ENCODE measurements around the gene PHEX.
A peak's percentile ranks its signal among the peaks of the same experiment; 100 is the strongest.
"Not testable (repeated sequence)": the region's sequence is repeated elsewhere in the genome, so short reads cannot be mapped to it uniquely, and the experiment has no call there.

The PHEX gene

DNA sequence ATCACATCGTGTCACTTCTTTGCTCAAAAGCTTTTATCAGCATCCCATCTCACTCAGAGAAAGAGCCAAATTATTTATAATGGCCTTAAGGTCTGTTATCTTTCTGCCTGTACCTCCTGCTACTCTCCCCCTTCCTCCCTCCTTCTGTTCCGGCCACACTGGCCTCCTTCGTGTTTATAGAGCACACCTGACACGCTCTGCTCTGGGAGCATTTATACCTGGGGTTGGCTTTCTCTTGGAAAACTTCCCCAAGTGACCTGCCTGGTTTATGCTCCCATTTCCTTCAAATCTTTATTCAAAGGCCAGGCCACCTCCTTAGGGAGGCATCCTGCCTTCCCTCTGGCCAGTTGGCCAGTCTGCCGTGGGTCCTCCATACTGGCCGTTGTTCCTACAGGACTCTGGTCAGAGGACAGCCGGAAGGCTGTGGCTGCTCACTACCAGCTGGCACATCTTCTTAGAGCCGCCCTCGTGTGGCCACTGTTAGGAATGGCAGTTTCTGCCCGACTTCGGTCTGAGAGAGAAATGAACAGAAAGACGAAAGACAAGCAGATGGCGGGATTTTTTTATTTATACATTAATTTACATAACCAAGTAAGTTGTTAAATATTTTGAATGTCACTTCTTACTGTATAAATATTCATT is 160.4 kb downstream of the PHEX start:
- DNase-seq (ENCODE audit: low read depth, low spot score): peak; percentile 16
- H3K4me3 ChIP-seq (ENCODE audit: low read length): no peak overlapping the region

DNA sequence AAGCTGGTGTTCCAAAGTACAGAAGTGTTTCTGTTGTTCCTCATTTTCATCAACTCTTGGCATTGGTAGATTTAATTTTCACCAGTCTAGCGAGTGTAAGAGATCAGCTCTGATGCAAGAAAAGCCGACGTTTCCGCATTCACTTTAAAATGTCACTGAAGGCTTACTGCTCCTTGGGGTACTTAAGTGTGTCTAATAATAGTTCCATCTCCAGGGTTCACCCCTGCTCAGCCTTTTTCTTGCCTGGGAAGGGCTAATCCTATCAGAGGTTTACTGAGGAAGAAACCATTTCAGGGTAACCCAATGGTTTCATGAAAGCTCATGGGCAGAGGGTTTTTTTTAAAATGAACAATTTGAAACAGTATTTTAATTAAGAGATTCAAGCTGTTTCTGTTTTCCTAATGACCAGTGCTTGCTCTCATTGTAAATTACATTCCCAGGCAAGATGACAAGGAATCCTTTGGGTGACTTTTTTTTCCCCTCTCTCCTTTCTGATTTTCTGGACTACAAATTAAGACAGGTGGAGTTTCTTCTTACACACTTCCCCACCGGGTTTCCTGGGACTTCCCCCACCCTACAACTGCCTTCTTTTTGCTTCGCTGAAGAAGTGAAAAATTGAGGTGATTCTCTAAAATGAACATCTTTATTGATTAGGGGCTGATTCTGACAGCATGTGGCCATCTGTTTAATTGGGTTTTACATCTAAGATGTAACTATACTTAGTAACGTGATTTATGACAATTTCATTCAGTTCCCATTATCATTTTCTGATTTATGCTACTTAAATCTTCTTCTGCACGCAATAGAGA is 161.9 kb downstream of the PHEX start:
- DNase-seq (ENCODE audit: low read depth, low spot score): no peak
- no peak overlapping the region for H3K4me3 ChIP-seq (ENCODE audit: low read length)

DNA sequence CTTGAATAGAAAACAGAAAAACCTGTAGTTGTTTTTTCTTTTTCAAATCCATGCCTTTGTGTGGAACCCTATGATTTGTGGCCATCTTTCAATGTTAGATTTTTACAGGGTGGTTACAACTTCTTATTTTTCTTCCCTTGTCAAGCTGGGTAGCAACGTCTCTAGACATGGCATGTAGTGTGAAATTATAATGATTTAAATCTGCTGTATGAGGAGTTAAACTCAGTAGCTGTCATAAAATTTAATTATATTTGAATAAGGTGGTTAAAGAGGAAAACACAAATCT is 162.5 kb downstream of the PHEX start:
- DNase-seq (ENCODE audit: low read depth, low spot score): no peak
- no peak overlapping the region for H3K4me3 ChIP-seq (ENCODE audit: low read length)

GRCh38 chrX:22196149-22196548 is 164.0 kb downstream of the PHEX start:
- DNase-seq (ENCODE audit: low read depth, low spot score): no peak
- H3K4me3 ChIP-seq (ENCODE audit: low read length): no peak overlapping the region

DNA sequence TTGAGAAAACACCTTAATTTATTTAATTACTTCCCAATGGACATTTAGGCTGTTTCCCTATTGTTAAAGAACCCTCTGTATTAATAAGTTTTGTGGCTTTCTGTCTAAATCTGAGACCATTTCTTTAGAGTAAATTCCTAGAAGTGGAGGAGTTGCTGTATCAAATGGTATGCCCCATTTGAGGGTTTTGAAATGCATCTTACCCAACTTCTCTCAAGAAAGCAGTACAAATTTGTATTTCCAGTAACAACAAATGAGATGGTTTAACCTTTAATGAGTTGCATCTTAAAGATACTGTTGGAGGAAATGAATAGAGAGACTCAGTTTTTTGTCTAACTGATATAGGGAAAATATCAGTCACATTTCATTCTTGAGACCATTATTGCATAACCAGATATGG is 170.1 kb downstream of the PHEX start:
- no peak overlapping the region for H3K4me3 ChIP-seq (ENCODE audit: low read length)
- no peak for DNase-seq (ENCODE audit: low read depth, low spot score)

GRCh38 chrX:22203186-22203585 is 171.1 kb downstream of the PHEX start:
- DNase-seq (ENCODE audit: low read depth, low spot score): no peak
- no peak overlapping the region for H3K4me3 ChIP-seq (ENCODE audit: low read length)

DNA sequence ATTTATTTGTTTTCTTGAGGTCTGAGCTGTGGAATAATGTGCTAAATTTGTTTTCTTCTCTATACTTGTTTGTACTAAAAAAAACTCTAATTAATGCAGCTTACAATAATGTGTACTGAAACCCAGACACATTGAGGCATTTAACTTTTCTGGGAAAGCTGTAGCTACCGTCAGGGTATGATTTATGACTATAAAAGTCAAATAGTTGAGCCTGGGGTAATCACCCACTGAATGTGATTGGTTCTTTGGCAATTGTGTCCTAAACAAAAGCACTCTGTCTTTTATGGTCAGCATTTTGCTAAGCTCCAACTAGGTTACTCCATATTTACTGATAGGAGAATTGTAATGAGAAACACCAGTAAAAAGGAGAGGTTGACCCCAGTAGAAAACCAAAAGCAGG is 174.7 kb downstream of the PHEX start:
- DNase-seq (ENCODE audit: low read depth, low spot score): no peak
- no peak overlapping the region for H3K4me3 ChIP-seq (ENCODE audit: low read length)

DNA sequence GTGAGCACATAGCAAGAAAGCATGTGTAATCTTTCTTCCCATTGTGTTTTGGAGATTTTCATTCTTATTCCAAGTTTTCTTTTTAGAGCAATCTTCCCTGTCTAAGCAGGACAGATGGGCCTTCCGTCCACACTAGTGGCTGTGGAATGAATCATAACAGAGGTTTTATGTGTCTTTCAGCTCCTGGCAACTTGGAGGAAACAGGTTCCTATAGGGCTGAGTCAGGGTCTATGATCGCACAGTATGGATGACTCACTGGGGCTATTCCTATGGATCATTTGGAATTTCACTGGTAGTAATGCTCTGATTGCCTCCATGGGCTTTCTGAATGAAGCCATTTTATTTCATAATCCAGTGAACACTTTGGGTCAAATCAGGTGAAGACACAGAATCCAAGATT is 188.8 kb downstream of the PHEX start:
- H3K4me3 ChIP-seq (ENCODE audit: low read length): no peak overlapping the region
- no peak for DNase-seq (ENCODE audit: low read depth, low spot score)

- DNase-seq (ENCODE audit: low read depth, low spot score): no peak
- H3K4me3 ChIP-seq (ENCODE audit: low read length): no peak overlapping the region
These were observed 202.3 kb downstream of the PHEX start for GRCh38 chrX:22234380-22234779.

DNA sequence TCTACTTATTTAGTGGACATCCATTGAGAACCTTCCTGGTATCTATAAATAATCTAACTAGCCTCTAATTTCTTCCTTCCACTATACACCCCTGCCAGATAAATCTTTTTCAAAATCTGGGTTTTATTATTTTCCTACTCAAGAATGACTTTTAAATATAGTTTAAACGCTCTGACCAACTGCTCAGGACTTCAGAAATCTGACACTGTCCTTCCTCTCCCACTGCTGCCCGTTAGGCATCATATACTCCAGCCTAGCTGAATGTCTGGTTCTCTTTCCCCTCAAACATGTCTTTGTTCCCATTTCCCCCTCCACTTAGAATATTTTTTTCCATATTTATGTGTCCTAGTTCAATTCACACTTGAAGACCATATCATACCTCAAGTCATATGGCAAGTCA is 205.4 kb downstream of the PHEX start:
- no peak for DNase-seq (ENCODE audit: low read depth, low spot score)
- H3K4me3 ChIP-seq (ENCODE audit: low read length): no peak overlapping the region

DNA sequence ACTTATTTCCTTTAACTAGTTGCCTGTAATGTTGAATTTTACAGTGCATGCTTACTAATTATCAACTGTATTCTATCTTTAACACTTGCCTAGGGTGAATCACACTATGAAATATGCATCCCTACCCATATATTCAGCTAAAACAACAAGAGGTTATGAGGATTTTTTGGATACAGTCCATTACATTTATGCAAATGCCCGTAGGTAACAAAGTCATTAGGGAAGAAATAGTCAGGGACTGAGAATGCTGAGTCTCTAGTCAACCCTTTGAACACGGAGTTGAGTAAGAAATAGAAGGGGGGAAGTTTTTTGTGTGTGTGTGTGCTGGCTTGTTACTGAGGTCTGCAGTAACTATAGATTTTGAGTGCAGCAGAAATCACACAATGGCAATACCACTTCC is 214.5 kb downstream of the PHEX start:
- no peak overlapping the region for H3K4me3 ChIP-seq (ENCODE audit: low read length)
- DNase-seq (ENCODE audit: low read depth, low spot score): no peak

DNA sequence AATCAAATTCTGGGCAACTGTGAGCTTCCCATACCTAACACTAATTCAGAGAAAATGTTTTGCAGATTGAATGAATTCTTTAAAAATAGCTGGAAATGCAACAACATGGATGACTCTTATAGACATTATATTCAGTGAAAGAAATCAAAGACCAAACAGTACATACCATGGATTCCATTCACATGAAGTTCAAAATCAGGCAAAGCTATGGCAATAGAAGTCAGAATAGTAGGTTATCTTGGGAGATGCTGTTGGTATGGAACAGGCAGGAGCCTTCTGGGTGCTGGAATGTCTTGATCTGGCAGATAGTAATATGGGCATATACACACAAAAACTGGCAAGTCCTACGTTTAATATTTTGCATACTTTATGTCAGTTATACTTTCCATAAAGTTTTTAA is 215.0 kb downstream of the PHEX start:
- H3K4me3 ChIP-seq (ENCODE audit: low read length): no peak overlapping the region
- DNase-seq (ENCODE audit: low read depth, low spot score): no peak

GRCh38 chrX:22248401-22248800 is 216.3 kb downstream of the PHEX start:
- no peak overlapping the region for H3K4me3 ChIP-seq (ENCODE audit: low read length)
- no peak for DNase-seq (ENCODE audit: low read depth, low spot score)

DNA sequence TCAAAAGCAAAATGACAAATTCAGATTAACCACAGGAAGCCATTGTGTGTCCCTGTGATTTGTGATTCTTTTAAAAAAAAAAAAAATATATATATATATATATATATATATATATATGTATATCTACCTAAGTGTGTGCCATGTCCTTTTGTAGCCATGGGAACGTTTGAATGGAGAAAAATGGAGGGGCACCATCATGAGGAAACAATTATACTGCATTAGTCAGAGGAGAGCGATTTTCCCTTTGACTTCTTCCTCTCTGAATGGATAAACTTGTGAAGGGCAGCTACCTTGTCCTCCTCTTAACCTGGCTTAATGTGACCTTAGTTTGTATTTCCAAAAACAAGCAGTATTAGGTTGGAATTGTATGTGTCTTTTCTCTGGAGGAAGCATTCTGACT is 217.2 kb downstream of the PHEX start:
- no peak for DNase-seq (ENCODE audit: low read depth, low spot score)
- no peak overlapping the region for H3K4me3 ChIP-seq (ENCODE audit: low read length)

- DNase-seq (ENCODE audit: low read depth, low spot score): no peak
- H3K4me3 ChIP-seq (ENCODE audit: low read length): no peak overlapping the region
These were observed 236.6 kb downstream of the PHEX start for GRCh38 chrX:22268706-22269105.

GRCh38 chrX:22272613-22273012 is 240.5 kb downstream of the PHEX start, which contains the start of gene CBLL2:
CBLL2 (plus strand) TSS chrX:22272913; CDS start chrX:22272992, 79 bp downstream.
- no peak for DNase-seq (ENCODE audit: low read depth, low spot score)
- H3K4me3 ChIP-seq (ENCODE audit: low read length): no peak within 1 kb of the TSS

GRCh38 chrX:22273714-22274317 is 241.7 kb downstream of the PHEX start:
- no peak overlapping the region for H3K4me3 ChIP-seq (ENCODE audit: low read length)
- DNase-seq (ENCODE audit: low read depth, low spot score): no peak

- no peak for DNase-seq (ENCODE audit: low read depth, low spot score)
- H3K4me3 ChIP-seq (ENCODE audit: low read length): no peak overlapping the region
These were observed 244.7 kb downstream of the PHEX start for GRCh38 chrX:22276781-22277180.

- DNase-seq (ENCODE audit: low read depth, low spot score): no peak
- no peak overlapping the region for H3K4me3 ChIP-seq (ENCODE audit: low read length)
These were observed 246.2 kb downstream of the PHEX start for GRCh38 chrX:22278375-22278774.

- not testable (repeated sequence) for DNase-seq (ENCODE audit: low read depth, low spot score); H3K4me3 ChIP-seq (ENCODE audit: low read length)
These were observed 257.1 kb downstream of the PHEX start for GRCh38 chrX:22289209-22289608.

DNA sequence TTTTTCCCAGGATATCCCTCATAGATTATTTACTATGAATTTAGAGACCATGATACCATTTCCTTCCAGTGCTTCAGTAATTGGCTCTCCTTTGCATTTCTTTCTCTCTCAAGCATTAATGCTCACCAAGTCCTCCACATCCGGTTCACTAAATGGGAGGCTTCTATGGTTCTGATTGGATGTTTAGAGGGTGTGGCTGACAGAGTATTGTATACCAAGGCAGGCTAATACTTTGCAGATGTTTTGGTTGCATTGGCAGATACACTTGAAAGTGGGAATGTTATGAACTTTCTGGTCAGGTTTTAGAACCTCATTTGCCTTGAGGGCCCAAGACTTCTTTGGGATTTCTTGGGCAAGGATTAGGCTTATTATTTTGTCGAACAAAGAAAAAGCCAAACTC is 264.7 kb downstream of the PHEX start:
- DNase-seq (ENCODE audit: low read depth, low spot score): no peak
- H3K4me3 ChIP-seq (ENCODE audit: low read length): no peak overlapping the region
